Measurements from ENCODE around the gene SEC24A.

SEC24A gene

GRCh38 chr5:134604908-134605307 is 43.7 kb upstream of the SEC24A start:
- TF ChIP-seq NFIC (IDR thresholded peaks at IDR 0.05) (no peak), CREB1 (IDR thresholded peaks at IDR 0.05; ENCODE audit: low read depth) (no peak), USF1 (IDR thresholded peaks at IDR 0.05) (no peak), TAF1 (IDR thresholded peaks at IDR 0.05; ENCODE audit: low read depth) (no peak)

- TF ChIP-seq RAD21 (IDR thresholded peaks at IDR 0.05; ENCODE audit: low read depth) (no peak), FOXM1 (IDR thresholded peaks at IDR 0.05; ENCODE audit: borderline replicate concordance, low read depth) (no peak), NFIC (IDR thresholded peaks at IDR 0.05) (no peak), CEBPB (IDR thresholded peaks at IDR 0.05) (no peak), TCF12 (IDR thresholded peaks at IDR 0.05; ENCODE audit: low read depth) (no peak), EP300 (IDR thresholded peaks at IDR 0.05; ENCODE audit: borderline replicate concordance) (no peak), CREB1 (IDR thresholded peaks at IDR 0.05; ENCODE audit: low read depth) (no peak), EGR1 (IDR thresholded peaks at IDR 0.05) (no peak), TEAD4 (IDR thresholded peaks at IDR 0.05) (no peak), USF1 (IDR thresholded peaks at IDR 0.05) (no peak), TAF1 (IDR thresholded peaks at IDR 0.05; ENCODE audit: low read depth) (no peak), MAX (IDR thresholded peaks at IDR 0.05) (no peak), YY1 (IDR thresholded peaks at IDR 0.05; ENCODE audit: low read depth) (no peak), ZBTB7A (IDR thresholded peaks at IDR 0.05; ENCODE audit: low read depth) (no peak), REST (IDR thresholded peaks at IDR 0.05; ENCODE audit: low read depth) (no peak)
These were observed 41.9 kb upstream of the SEC24A start for GRCh38 chr5:134606726-134607125.

GRCh38 chr5:134608555-134608954 is 40.0 kb upstream of the SEC24A start:
- TF ChIP-seq TEAD4 (IDR thresholded peaks at IDR 0.05), result no peak
- TF ChIP-seq CREB1 (IDR thresholded peaks at IDR 0.05; ENCODE audit: low read depth), result no peak
- TF ChIP-seq CEBPB (IDR thresholded peaks at IDR 0.05), result no peak
- no peak for TF ChIP-seq MAX (IDR thresholded peaks at IDR 0.05)
- no peak for TF ChIP-seq REST (IDR thresholded peaks at IDR 0.05; ENCODE audit: low read depth)
- no peak for TF ChIP-seq TCF12 (IDR thresholded peaks at IDR 0.05; ENCODE audit: low read depth)
- TF ChIP-seq FOXM1 (IDR thresholded peaks at IDR 0.05; ENCODE audit: borderline replicate concordance, low read depth), result no peak
- TF ChIP-seq TAF1 (IDR thresholded peaks at IDR 0.05; ENCODE audit: low read depth), result no peak
- no peak for TF ChIP-seq NFIC (IDR thresholded peaks at IDR 0.05)
- no peak for TF ChIP-seq ZBTB7A (IDR thresholded peaks at IDR 0.05; ENCODE audit: low read depth)
- no peak for TF ChIP-seq USF1 (IDR thresholded peaks at IDR 0.05)
- no peak for TF ChIP-seq RAD21 (IDR thresholded peaks at IDR 0.05; ENCODE audit: low read depth)
- no peak for TF ChIP-seq EP300 (IDR thresholded peaks at IDR 0.05; ENCODE audit: borderline replicate concordance)
- TF ChIP-seq EGR1 (IDR thresholded peaks at IDR 0.05), result no peak
- no peak for TF ChIP-seq YY1 (IDR thresholded peaks at IDR 0.05; ENCODE audit: low read depth)

- TF ChIP-seq CEBPB (IDR thresholded peaks at IDR 0.05) (no peak), TEAD4 (IDR thresholded peaks at IDR 0.05) (no peak)
These were observed 39.2 kb upstream of the SEC24A start for GRCh38 chr5:134609232-134609851.

- TF ChIP-seq USF1 (IDR thresholded peaks at IDR 0.05) (no peak), TCF12 (IDR thresholded peaks at IDR 0.05; ENCODE audit: low read depth) (no peak)
These were observed 37.9 kb upstream of the SEC24A start for GRCh38 chr5:134610725-134611124.

- TF ChIP-seq NFIC (IDR thresholded peaks at IDR 0.05) (no peak), EGR1 (IDR thresholded peaks at IDR 0.05) (no peak), MAX (IDR thresholded peaks at IDR 0.05) (no peak), TAF1 (IDR thresholded peaks at IDR 0.05; ENCODE audit: low read depth) (no peak), EP300 (IDR thresholded peaks at IDR 0.05; ENCODE audit: borderline replicate concordance) (no peak), USF1 (IDR thresholded peaks at IDR 0.05) (no peak), ZBTB7A (IDR thresholded peaks at IDR 0.05; ENCODE audit: low read depth) (no peak), CREB1 (IDR thresholded peaks at IDR 0.05; ENCODE audit: low read depth) (no peak), TCF12 (IDR thresholded peaks at IDR 0.05; ENCODE audit: low read depth) (no peak), CEBPB (IDR thresholded peaks at IDR 0.05) (no peak), REST (IDR thresholded peaks at IDR 0.05; ENCODE audit: low read depth) (no peak)
These were observed 37.1 kb upstream of the SEC24A start for GRCh38 chr5:134611515-134611914.
